ENCODE results near the gene PHF20. TPM values are rescaled to one million over a fixed set of nuclear protein-coding genes. Genes with fewer than 3 reads are reported as not detected.
"Not testable (repeated sequence)": the region's sequence is repeated elsewhere in the genome, so short reads cannot be mapped to it uniquely, and the experiment has no call there.

Gene PHF20
- total RNA-seq, 1 donor from 2014 or later: 101 TPM

DNA sequence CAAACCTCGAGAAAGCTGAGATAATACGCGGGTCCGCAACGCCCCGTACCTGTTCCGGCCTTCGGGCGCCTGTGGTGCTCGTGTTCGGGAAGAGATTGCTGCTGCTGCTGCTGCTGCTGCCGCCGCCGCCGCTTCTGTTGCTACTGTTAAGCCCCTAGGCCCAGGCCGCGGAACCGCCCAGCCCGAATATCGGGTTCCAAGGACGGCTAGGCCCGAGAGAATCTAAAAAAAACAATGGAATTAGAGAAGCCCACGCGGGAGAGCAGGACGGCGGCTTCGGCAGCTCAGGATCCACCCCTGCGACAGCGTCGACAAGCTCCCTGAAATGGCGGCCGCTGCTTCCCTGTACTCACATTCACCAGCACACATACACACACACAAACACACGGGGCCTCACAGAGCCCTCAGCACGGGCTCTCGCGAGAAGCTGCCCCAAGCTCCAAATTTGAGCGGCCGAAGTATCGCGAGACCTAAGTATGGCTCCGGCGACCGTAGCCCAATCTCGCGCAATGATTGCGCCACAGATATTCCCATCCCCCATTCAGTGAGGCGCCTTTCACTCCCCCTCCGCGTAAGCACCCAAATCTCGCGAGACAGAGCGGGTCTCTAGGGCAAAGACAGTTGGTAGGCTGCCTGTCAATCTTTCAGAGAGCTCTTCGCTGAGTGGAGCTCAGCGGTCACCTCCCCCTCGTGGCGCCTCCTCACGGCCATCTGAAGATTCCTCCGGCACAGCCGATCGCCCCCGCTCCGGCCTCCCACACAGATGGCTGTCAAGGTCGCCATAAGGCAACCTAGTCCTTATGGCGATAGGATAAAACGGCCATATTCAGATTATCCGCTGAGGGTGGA lies 29.7 kb upstream of the PHF20 start, which contains the start of gene RBM39:
TSS of gene RBM39 (minus strand) at position 369 of the 849 bp plus-strand sequence. CDS start 1,386 bp downstream, outside the sequence.
- H3K4me1 Mint-ChIP-seq (ENCODE audit: unreplicated experiment): peaks cover 34% of the 10 kb centered on the region
- H3K27me3 Mint-ChIP-seq (ENCODE audit: unreplicated experiment): peaks cover 17% of the 10 kb centered on the region
- peak within 1 kb of the TSS; percentile 99 for H3K27ac Mint-ChIP-seq (ENCODE audit: unreplicated experiment)
- H3K9me3 Mint-ChIP-seq (ENCODE audit: unreplicated experiment): no peaks in the 10 kb centered on the region
- peaks cover 31% of the 10 kb centered on the region for H3K36me3 Mint-ChIP-seq (ENCODE audit: low read depth, unreplicated experiment)
- H3K4me3 Mint-ChIP-seq (ENCODE audit: unreplicated experiment): peak within 1 kb of the TSS; percentile 100
- peak; percentile 99 for DNase-seq (ENCODE audit: low spot score)
- TF ChIP-seq, protein P1, sequence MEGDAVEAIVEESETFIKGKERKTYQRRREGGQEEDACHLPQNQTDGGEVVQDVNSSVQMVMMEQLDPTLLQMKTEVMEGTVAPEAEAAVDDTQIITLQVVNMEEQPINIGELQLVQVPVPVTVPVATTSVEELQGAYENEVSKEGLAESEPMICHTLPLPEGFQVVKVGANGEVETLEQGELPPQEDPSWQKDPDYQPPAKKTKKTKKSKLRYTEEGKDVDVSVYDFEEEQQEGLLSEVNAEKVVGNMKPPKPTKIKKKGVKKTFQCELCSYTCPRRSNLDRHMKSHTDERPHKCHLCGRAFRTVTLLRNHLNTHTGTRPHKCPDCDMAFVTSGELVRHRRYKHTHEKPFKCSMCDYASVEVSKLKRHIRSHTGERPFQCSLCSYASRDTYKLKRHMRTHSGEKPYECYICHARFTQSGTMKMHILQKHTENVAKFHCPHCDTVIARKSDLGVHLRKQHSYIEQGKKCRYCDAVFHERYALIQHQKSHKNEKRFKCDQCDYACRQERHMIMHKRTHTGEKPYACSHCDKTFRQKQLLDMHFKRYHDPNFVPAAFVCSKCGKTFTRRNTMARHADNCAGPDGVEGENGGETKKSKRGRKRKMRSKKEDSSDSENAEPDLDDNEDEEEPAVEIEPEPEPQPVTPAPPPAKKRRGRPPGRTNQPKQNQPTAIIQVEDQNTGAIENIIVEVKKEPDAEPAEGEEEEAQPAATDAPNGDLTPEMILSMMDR (IDR thresholded peaks at IDR 0.05; ENCODE audit: unreplicated experiment): no peak

DNA sequence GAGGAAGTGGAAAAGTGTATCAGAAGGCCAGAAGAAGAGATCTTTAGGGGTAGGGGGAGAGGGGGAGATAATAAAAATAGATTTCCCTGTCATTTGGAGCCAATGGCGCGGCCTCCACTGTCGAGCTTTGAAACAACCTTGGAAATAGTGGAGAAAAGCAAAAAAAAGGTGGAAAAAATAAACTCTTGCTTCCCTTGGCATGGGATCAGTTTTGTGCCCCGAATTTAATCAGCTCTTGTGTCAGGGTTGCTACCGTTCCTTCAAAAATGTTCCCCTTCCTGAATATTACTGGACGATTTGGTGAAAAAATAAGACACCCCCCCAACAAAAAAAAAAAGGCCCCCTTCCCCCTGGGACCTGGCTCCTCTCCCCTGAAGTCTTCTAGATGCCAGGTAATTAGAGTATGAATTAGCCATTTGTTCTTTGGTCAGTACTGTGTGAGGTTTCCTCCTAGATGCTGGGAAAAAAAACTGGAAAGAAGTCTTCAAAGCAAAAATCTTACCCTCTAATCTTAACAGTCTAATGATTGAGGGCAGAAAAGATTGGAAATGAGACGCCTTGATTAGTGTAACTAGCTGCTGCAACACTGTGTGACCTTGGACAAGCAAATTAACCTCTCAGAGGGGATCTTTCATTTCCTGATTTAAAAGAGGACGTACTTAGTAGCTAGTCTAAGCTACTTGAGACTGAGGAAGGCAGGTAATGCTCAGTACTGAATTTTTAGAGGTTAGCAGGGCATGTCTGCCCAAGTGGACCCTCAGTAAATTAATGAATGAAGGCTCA lies 28.9 kb upstream of the PHF20 start:
- Mint-ChIP-seq H3K9me3 (ENCODE audit: unreplicated experiment) (no peaks in the 10 kb centered on the region), H3K4me3 (ENCODE audit: unreplicated experiment) (peak overlapping the region; percentile 100), H3K27ac (ENCODE audit: unreplicated experiment) (peak overlapping the region; percentile 99), H3K27me3 (ENCODE audit: unreplicated experiment) (peaks cover 17% of the 10 kb centered on the region), H3K36me3 (ENCODE audit: low read depth, unreplicated experiment) (peaks cover 31% of the 10 kb centered on the region), H3K4me1 (ENCODE audit: unreplicated experiment) (peaks cover 34% of the 10 kb centered on the region)
- TF ChIP-seq, protein P1 (IDR thresholded peaks at IDR 0.05; ENCODE audit: unreplicated experiment): no peak
- DNase-seq (ENCODE audit: low spot score): no peak

DNA sequence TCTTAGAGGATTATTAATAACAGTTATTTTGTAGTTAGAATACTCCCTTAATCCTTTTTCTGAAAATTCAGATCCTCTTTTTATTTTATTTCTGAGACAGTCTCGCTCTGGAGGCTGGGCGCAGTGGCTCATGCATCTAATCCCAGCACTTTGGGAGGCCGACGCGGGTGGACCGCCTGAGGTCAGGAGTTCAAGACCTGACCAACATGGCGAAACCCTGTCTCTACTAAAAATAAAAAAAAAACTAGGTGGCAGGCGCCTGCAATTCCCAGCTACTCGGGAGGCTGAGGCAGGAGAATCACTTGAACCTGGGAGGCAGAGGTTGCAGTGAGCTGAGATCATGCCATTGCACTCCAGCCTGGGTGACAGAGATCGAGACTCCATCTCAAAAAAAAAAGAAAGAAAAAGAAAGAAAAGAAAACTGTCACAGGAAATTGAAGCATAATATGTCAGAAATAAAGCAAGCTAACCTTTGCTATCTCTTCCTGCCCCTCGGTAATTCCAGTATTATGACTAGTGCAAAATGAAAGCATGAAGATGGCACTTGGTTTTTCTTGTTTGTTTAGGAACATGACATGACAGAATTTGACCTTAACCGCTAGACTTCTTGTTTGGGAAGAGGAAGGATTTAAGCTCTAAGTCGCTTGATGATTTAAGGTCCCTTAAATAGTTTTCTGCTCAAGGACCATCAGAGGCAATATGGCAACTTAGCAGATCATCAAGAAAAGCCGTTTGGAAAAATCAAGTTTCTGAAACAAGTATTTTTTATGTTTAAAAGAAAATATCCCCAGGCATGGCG lies 27.9 kb upstream of the PHF20 start:
- H3K9me3 Mint-ChIP-seq (ENCODE audit: unreplicated experiment): no peaks in the 10 kb centered on the region
- TF ChIP-seq, protein P1 (IDR thresholded peaks at IDR 0.05; ENCODE audit: unreplicated experiment): no peak
- H3K36me3 Mint-ChIP-seq (ENCODE audit: low read depth, unreplicated experiment): peaks cover 22% of the 10 kb centered on the region
- peak overlapping the region; percentile 99 for H3K27ac Mint-ChIP-seq (ENCODE audit: unreplicated experiment)
- no peak overlapping the region for H3K4me3 Mint-ChIP-seq (ENCODE audit: unreplicated experiment)
- DNase-seq (ENCODE audit: low spot score): no peak
- H3K4me1 Mint-ChIP-seq (ENCODE audit: unreplicated experiment): peaks cover 27% of the 10 kb centered on the region
- peaks cover 17% of the 10 kb centered on the region for H3K27me3 Mint-ChIP-seq (ENCODE audit: unreplicated experiment)

DNA sequence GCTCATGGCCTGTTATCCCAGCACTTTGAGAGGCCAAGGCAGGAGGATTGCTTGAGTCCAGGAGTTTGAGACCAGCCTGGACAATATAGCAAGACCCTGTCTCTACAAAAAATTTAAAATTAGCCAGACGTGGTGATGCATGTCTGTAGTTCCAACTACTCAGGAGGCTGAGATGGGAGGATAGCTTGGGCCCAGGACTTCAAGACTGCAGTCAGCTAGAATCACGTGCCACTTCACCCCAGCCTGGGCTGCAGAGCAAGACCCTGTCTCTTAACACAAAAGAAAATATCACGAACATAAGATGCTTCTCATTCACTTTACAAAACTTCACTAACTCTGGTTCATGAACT lies 27.3 kb upstream of the PHF20 start:
- H3K9me3 Mint-ChIP-seq (ENCODE audit: unreplicated experiment); DNase-seq (ENCODE audit: low spot score): not testable (repeated sequence)

DNA sequence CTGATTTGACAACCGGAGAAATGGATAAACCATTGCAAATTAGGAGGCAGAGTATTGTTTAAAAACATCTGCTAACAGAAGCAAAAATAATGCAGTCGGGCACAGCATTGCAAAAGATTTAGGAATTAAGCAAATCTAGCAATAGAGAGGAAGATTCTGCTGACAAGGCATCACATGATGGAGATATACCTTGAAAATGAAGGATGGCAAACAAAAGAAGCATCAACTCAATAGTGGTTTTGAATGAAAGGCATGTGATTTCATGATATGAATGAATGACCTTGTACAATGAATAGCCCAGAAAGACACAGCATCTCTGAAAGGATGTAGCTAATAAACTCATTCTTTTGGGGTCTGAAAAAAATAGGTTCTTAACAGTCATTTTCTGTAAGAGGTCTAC lies 21.2 kb upstream of the PHF20 start:
- TF ChIP-seq, protein P1 (IDR thresholded peaks at IDR 0.05; ENCODE audit: unreplicated experiment): no peak
- Mint-ChIP-seq H3K27me3 (ENCODE audit: unreplicated experiment) (no peaks in the 10 kb centered on the region), H3K4me3 (ENCODE audit: unreplicated experiment) (no peak overlapping the region), H3K36me3 (ENCODE audit: low read depth, unreplicated experiment) (no peaks in the 10 kb centered on the region), H3K9me3 (ENCODE audit: unreplicated experiment) (no peaks in the 10 kb centered on the region), H3K4me1 (ENCODE audit: unreplicated experiment) (no peaks in the 10 kb centered on the region), H3K27ac (ENCODE audit: unreplicated experiment) (no peak overlapping the region)
- no peak for DNase-seq (ENCODE audit: low spot score)

More for the DNA sequence above, 27.3 kb upstream of the PHF20 start:
- H3K27me3 Mint-ChIP-seq (ENCODE audit: unreplicated experiment): peaks cover 17% of the 10 kb centered on the region
- H3K4me1 Mint-ChIP-seq (ENCODE audit: unreplicated experiment): peaks cover 24% of the 10 kb centered on the region
- not testable (repeated sequence) for H3K4me3 Mint-ChIP-seq (ENCODE audit: unreplicated experiment); H3K27ac Mint-ChIP-seq (ENCODE audit: unreplicated experiment)
- H3K36me3 Mint-ChIP-seq (ENCODE audit: low read depth, unreplicated experiment): peaks cover 19% of the 10 kb centered on the region
